Measurements from ENCODE around the gene ADD3. TPM values are rescaled to one million over a fixed set of nuclear protein-coding genes. Genes with fewer than 3 reads are reported as not detected.

ADD3 gene
- total and polyA plus RNA-seq, 2 of the 13 experiments (the other 11 are each of a cell fraction or from before 2014, with no cell fraction given): 44.7 to 57.5 TPM

DNA sequence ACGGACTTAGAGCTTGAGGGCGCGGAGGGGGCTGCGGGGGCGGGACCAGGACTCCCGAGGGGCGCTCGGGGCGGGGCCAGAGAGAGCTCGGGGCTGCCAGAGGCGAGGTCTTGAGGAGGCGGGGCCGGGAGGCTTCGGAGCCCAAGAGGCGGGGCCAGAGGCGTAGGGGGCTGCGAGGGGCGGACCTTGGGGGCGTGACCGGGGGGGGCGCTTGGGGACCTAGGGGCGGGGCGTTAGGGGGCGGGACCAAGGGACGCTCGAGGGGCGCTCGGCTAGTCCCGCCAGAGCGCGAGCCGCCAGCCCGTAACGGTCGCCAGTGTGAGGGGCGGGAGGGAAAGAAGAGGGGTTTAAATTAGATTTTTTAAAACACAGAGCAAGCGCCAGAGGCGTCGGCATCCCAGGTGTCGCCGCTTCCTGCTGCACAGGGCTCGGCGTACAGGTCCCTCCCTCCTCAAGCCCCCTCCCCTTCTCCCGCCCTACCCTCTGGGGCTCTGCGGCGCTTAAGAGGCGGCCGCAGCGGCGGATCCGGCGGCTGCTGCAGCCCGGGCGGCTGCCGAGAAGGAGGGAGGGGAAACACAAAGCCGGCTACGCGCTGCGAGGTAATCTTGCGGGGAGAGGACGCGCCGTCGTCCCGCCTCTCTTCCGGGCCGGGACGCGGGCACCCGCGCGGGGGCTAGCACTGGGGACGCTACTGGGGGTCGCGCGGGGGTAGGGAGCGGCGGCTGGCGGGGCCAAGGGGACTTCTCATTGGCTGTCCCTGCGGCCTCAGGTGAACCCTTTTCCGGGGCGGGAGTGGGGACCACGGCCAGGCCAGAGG lies at the start of gene ADD3 (continued):
- TF ChIP-seq NFE2L1 (CRISPR knock-in tag; IDR thresholded peaks at IDR 0.05; ENCODE audit: borderline replicate concordance) (no peak), ZNF530 (CRISPR knock-in tag; IDR thresholded peaks at IDR 0.05; ENCODE audit: low read depth) (no peak), ZNF501 (CRISPR knock-in tag; IDR thresholded peaks at IDR 0.05) (0 out of 2 replicates have a peak, but pooled peaks have one; percentile 59), MYNN (CRISPR knock-in tag; IDR thresholded peaks at IDR 0.05; ENCODE audit: low read depth) (no peak), ZNF331 (CRISPR knock-in tag; IDR thresholded peaks at IDR 0.05) (no peak), ZMAT3 (CRISPR knock-in tag; conservative IDR thresholded peaks at IDR 0.05) (no peak; the same call in 1 of the 2 replicates), SAP130 (CRISPR knock-in tag; IDR thresholded peaks at IDR 0.05; ENCODE audit: low read depth) (peak; percentile 57; the same call in 1 of the 2 replicates), KMT2A (CRISPR knock-in tag; IDR thresholded peaks at IDR 0.05) (peak; percentile 44; the same call in 1 of the 2 replicates), SNAI1 (CRISPR knock-in tag; IDR thresholded peaks at IDR 0.05; ENCODE audit: borderline replicate concordance) (no peak), SOX13 (IDR thresholded peaks at IDR 0.05) (0 out of 2 replicates have a peak, but pooled peaks have one; percentile 28), SOX13 (CRISPR knock-in tag; conservative IDR thresholded peaks at IDR 0.05 in 1 of 2, IDR thresholded peaks at IDR 0.05 in 1 of 2) (no peak), PHF21A (CRISPR knock-in tag; IDR thresholded peaks at IDR 0.05) (peak; percentile 36; the same call in 1 of the 2 replicates), MAFK (conservative IDR thresholded peaks at IDR 0.05 in 1 of 2, IDR thresholded peaks at IDR 0.05 in 1 of 2; ENCODE audit: low read length in 2 of 2) (no peak), TEAD3 (CRISPR knock-in tag; optimal IDR thresholded peaks at IDR 0.05; ENCODE audit: borderline replicate concordance) (peak; percentile 11), RFXANK (CRISPR knock-in tag; IDR thresholded peaks at IDR 0.05) (no peak), KDM2A (CRISPR knock-in tag; IDR thresholded peaks at IDR 0.05; ENCODE audit: borderline replicate concordance, low read depth) (peak; percentile 57; the same call in 1 of the 2 replicates), ZNF891 (CRISPR knock-in tag; IDR thresholded peaks at IDR 0.05) (no peak), BCL6 (CRISPR knock-in tag; IDR thresholded peaks at IDR 0.05) (peak; percentile 58), LCORL (IDR thresholded peaks at IDR 0.05) (no peak), LCORL (CRISPR knock-in tag; IDR thresholded peaks at IDR 0.05) (peak; percentile 9; the same call in 1 of the 2 replicates), CCDC6 (CRISPR knock-in tag; IDR thresholded peaks at IDR 0.05) (peak; percentile 50; the same call in 1 of the 2 replicates)
- TF ChIP-seq, protein P1, sequence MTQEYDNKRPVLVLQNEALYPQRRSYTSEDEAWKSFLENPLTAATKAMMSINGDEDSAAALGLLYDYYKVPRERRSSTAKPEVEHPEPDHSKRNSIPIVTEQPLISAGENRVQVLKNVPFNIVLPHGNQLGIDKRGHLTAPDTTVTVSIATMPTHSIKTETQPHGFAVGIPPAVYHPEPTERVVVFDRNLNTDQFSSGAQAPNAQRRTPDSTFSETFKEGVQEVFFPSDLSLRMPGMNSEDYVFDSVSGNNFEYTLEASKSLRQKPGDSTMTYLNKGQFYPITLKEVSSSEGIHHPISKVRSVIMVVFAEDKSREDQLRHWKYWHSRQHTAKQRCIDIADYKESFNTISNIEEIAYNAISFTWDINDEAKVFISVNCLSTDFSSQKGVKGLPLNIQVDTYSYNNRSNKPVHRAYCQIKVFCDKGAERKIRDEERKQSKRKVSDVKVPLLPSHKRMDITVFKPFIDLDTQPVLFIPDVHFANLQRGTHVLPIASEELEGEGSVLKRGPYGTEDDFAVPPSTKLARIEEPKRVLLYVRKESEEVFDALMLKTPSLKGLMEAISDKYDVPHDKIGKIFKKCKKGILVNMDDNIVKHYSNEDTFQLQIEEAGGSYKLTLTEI (CRISPR knock-in tag; conservative IDR thresholded peaks at IDR 0.05): no peak
- TF ChIP-seq, protein P2, sequence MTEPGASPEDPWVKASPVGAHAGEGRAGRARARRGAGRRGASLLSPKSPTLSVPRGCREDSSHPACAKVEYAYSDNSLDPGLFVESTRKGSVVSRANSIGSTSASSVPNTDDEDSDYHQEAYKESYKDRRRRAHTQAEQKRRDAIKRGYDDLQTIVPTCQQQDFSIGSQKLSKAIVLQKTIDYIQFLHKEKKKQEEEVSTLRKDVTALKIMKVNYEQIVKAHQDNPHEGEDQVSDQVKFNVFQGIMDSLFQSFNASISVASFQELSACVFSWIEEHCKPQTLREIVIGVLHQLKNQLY (CRISPR knock-in tag; IDR thresholded peaks at IDR 0.05): 0 out of 2 replicates have a peak, but pooled peaks have one; percentile 26
- TF ChIP-seq, protein P3, sequence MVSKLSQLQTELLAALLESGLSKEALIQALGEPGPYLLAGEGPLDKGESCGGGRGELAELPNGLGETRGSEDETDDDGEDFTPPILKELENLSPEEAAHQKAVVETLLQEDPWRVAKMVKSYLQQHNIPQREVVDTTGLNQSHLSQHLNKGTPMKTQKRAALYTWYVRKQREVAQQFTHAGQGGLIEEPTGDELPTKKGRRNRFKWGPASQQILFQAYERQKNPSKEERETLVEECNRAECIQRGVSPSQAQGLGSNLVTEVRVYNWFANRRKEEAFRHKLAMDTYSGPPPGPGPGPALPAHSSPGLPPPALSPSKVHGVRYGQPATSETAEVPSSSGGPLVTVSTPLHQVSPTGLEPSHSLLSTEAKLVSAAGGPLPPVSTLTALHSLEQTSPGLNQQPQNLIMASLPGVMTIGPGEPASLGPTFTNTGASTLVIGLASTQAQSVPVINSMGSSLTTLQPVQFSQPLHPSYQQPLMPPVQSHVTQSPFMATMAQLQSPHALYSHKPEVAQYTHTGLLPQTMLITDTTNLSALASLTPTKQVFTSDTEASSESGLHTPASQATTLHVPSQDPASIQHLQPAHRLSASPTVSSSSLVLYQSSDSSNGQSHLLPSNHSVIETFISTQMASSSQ (IDR thresholded peaks at IDR 0.05; ENCODE audit: low read depth): no peak
- TF ChIP-seq, protein P3 (CRISPR knock-in tag; IDR thresholded peaks at IDR 0.05; ENCODE audit: borderline replicate concordance): peak; percentile 6; the same call in 1 of the 2 replicates

Data from HepG2 (cell line).